ENCODE results near the gene TOGARAM2. TPM values are rescaled to one million over a fixed set of nuclear protein-coding genes. Genes with fewer than 3 reads are reported as not detected.

TOGARAM2 gene
- total and polyA plus RNA-seq, 2 of the 13 experiments (the other 11 are each of a cell fraction or from before 2014, with no cell fraction given), result under 0.01 to 0.05 TPM

DNA sequence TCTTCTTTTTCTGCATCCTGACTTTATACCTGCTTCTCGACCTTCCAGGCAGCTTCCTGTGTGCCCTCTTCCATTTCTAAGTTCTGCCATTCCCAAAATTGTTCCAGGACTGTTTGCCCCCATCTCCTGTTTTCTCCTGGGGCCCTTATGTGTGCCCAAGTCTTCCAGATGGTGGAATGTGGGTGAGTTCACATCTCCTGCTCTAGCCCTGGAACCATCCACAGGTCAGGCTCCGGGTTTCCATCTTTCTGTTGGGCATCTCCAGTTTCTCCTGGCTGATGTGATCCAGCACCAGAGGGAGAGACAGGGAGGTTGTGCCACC is 25.8 kb downstream of the TOGARAM2 start:
- ChIA-PET POLR2A (no interaction called here), CTCF (ENCODE audit: low intra/inter-chr PET ratio, low total read pairs) (no interaction called here)
- no peaks in the 10 kb centered on the region for H3K79me2 ChIP-seq (ENCODE audit: insufficient read depth, low read length)
- intact Hi-C loops (cut with micrococcal nuclease; ENCODE audit: unreplicated experiment) (no loop called here), in situ Hi-C loops (cut with HindIII; ENCODE audit: extremely low pct_ligation_motif_present, low pct_unique_long_range_greater_than_20kb) (no loop called here)
- BruUV-seq (replicated peaks), result no TSS peak
- DNase-seq (ENCODE audit: low spot score), result no peak
- WGBS (ENCODE audit: low lambda C conversion rate), result 8% methylated on average over 2 of the region's 2 CpGs
- no peak overlapping the region for H3K9ac ChIP-seq (ENCODE audit: insufficient read depth, low read depth, low read length)
- ATAC-seq, result no peak
- H3K9me3 ChIP-seq (ENCODE audit: low read length), result peaks cover 17% of the 10 kb centered on the region
- H4K20me1 ChIP-seq (ENCODE audit: insufficient read depth, low read length), result no peaks in the 10 kb centered on the region
- no peaks in the 10 kb centered on the region for H3K4me1 ChIP-seq (ENCODE audit: insufficient read depth, low read length)
- H2AFZ ChIP-seq (ENCODE audit: low read length), result no peak overlapping the region
- peaks cover 0 to 25% of the 10 kb centered on the region in 2 experiments; a peak in 3 of 5 replicates for H3K27me3 ChIP-seq (ENCODE audit: control insufficient read depth in 1 of 2, insufficient read depth in 2 of 2, low read length in 2 of 2)
- no peaks in the 10 kb centered on the region for H3K36me3 ChIP-seq (replicated peaks in 1 of 2; ENCODE audit: control insufficient read depth in 1 of 2, insufficient read depth in 2 of 2, low read length in 2 of 2)
- TF ChIP-seq NR2F1 (CRISPR knock-in tag; IDR thresholded peaks at IDR 0.05), result no peak
- TF ChIP-seq TGIF2 (CRISPR knock-in tag; IDR thresholded peaks at IDR 0.05), result no peak
- no peak for TF ChIP-seq ZSCAN20 (CRISPR knock-in tag; IDR thresholded peaks at IDR 0.05; ENCODE audit: borderline replicate concordance)
- TF ChIP-seq NR2F6 (IDR thresholded peaks at IDR 0.05), result no peak
- no peak for TF ChIP-seq NR2F6 (CRISPR knock-in tag; IDR thresholded peaks at IDR 0.05)
- TF ChIP-seq, protein P1, sequence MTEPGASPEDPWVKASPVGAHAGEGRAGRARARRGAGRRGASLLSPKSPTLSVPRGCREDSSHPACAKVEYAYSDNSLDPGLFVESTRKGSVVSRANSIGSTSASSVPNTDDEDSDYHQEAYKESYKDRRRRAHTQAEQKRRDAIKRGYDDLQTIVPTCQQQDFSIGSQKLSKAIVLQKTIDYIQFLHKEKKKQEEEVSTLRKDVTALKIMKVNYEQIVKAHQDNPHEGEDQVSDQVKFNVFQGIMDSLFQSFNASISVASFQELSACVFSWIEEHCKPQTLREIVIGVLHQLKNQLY (CRISPR knock-in tag; IDR thresholded peaks at IDR 0.05), result no peak
- TF ChIP-seq ZNF777 (CRISPR knock-in tag; IDR thresholded peaks at IDR 0.05), result no peak
- no peak for TF ChIP-seq ZNF546 (CRISPR knock-in tag; conservative IDR thresholded peaks at IDR 0.05)
- no peak for TF ChIP-seq ZNF563 (CRISPR knock-in tag; IDR thresholded peaks at IDR 0.05)
- no peak for TF ChIP-seq TCF12 (IDR thresholded peaks at IDR 0.05)
- TF ChIP-seq TCF12 (CRISPR knock-in tag; IDR thresholded peaks at IDR 0.05), result no peak
- no peak for TF ChIP-seq ZNF790 (CRISPR knock-in tag; IDR thresholded peaks at IDR 0.05; ENCODE audit: borderline replicate concordance)
- no peak for TF ChIP-seq ZNF564 (CRISPR knock-in tag; IDR thresholded peaks at IDR 0.05)
- TF ChIP-seq YEATS2 (CRISPR knock-in tag; IDR thresholded peaks at IDR 0.05; ENCODE audit: borderline replicate concordance), result no peak
- no peak for TF ChIP-seq MZF1 (CRISPR knock-in tag; IDR thresholded peaks at IDR 0.05; ENCODE audit: borderline replicate concordance)
- no peak for TF ChIP-seq ZNF577 (CRISPR knock-in tag; IDR thresholded peaks at IDR 0.05; ENCODE audit: borderline replicate concordance, low read depth)
- TF ChIP-seq ZNF17 (CRISPR knock-in tag; IDR thresholded peaks at IDR 0.05), result no peak
- no peak for TF ChIP-seq ZNF335 (CRISPR knock-in tag; IDR thresholded peaks at IDR 0.05)
- H3K27ac ChIP-seq (ENCODE audit: extremely low read length, insufficient read depth, low read length), result no peak overlapping the region
- H3K4me3 ChIP-seq (replicated peaks in 1 of 3; ENCODE audit: insufficient read depth in 1 of 3, low read depth in 2 of 3, low read length in 3 of 3), result no peak overlapping the region
- H3K4me2 ChIP-seq (ENCODE audit: low read depth, low read length), result no peak overlapping the region
- no peak for FAIRE-seq

All from HepG2 (cell line).